SK-N-SH treated with all-trans-retinoic acid at 6 μM for 48 hours (cell line): ENCODE results near the gene RASD2.

Experiments
- ARNTL ChIP-seq: fragments of 450-650 bp; formaldehyde crosslinking; IDR thresholded peaks from 2 replicates; pipeline ENCODE4 v1.5.0; 2020; ENCODE audit warnings: low read depth, mild to moderate bottlenecking, moderate library complexity, borderline replicate concordance
- BACH2 ChIP-seq: fragments of 250-450 bp; sonication (Bioruptor Pico); IDR thresholded peaks from 2 replicates; pipeline ENCODE4 v1.9.0; 2021; ENCODE audit warnings: mild to moderate bottlenecking, borderline replicate concordance
- GLIS3 ChIP-seq: fragments of 250-450 bp; sonication (Bioruptor Pico); IDR thresholded peaks from 2 replicates; pipeline ENCODE4 v1.5.0; 2020; ENCODE audit warnings: mild to moderate bottlenecking, moderate library complexity
- RARB ChIP-seq: fragments of 250-450 bp; sonication (Bioruptor Pico); IDR thresholded peaks from 2 replicates; pipeline ENCODE4 v1.8.0; 2021; ENCODE audit warnings: mild to moderate bottlenecking, moderate library complexity
- SNAI2 ChIP-seq: fragments of 250-450 bp; sonication (Bioruptor Pico); IDR thresholded peaks from 2 replicates; pipeline ENCODE4 v1.5.0; 2020; ENCODE audit warnings: mild to moderate bottlenecking, moderate library complexity
- TCF4 ChIP-seq: fragments of 250-450 bp; sonication (Bioruptor Pico); IDR thresholded peaks from 2 replicates; pipeline ENCODE4 v1.8.0; 2021; ENCODE audit warnings: mild to moderate bottlenecking, moderate library complexity, borderline replicate concordance
- ZFP30 ChIP-seq: fragments of 450-650 bp; formaldehyde crosslinking; IDR thresholded peaks from 2 replicates; pipeline ENCODE4 v1.5.0; 2022; ENCODE audit warnings: mild to moderate bottlenecking, moderate library complexity
- ZNF565 ChIP-seq: fragments of 450-650 bp; formaldehyde crosslinking; conservative IDR thresholded peaks from 2 replicates; pipeline ENCODE4 v1.5.0; 2020; ENCODE audit warnings: low read depth, mild to moderate bottlenecking, moderate library complexity
- ZNF70 ChIP-seq: fragments of 450-650 bp; formaldehyde crosslinking; IDR thresholded peaks from 2 replicates; pipeline ENCODE4 v1.5.0; 2020; ENCODE audit warnings: mild to moderate bottlenecking, moderate library complexity
- TF ChIP-seq, protein P1 (sequence below): fragments of 250-450 bp; sonication (Bioruptor Pico); IDR thresholded peaks from 2 replicates; pipeline ENCODE4 v1.5.0; 2020; ENCODE audit warnings: mild to moderate bottlenecking, moderate library complexity
- TF ChIP-seq, protein P2 (sequence below): fragments of 250-450 bp; sonication (Bioruptor Pico); IDR thresholded peaks from 2 replicates; pipeline ENCODE4 v1.8.0; 2020; ENCODE audit warnings: mild to moderate bottlenecking, moderate library complexity, borderline replicate concordance

DNA sequence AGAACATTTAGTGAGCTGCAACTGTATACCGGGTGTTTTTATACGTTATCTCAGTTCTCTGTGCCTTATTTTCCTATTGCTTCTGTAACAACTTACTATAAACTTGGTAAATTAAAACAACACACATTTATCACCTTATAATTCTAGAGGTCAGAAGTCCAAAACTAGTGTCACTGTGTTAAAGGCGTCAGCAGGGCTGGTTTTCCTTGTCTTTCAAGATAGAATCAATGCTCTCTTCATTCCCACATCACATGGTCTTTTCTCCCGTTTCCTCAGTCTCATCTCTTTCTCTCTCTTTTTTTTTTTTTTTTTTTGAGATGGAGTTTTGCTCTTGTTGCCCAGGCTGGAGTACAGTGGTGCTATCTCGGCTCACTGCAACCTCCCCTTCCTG lies 40.4 kb downstream of the RASD2 start:
- TF ChIP-seq ZNF70 (CRISPR knock-in tag) (no peak), TCF4 (CRISPR knock-in tag) (no peak), ZNF565 (CRISPR knock-in tag) (no peak), ZFP30 (no peak), SNAI2 (CRISPR knock-in tag) (no peak), GLIS3 (CRISPR knock-in tag) (no peak), RARB (CRISPR knock-in tag) (no peak), ARNTL (CRISPR knock-in tag) (no peak), BACH2 (CRISPR knock-in tag) (no peak)
- TF ChIP-seq, protein P1, sequence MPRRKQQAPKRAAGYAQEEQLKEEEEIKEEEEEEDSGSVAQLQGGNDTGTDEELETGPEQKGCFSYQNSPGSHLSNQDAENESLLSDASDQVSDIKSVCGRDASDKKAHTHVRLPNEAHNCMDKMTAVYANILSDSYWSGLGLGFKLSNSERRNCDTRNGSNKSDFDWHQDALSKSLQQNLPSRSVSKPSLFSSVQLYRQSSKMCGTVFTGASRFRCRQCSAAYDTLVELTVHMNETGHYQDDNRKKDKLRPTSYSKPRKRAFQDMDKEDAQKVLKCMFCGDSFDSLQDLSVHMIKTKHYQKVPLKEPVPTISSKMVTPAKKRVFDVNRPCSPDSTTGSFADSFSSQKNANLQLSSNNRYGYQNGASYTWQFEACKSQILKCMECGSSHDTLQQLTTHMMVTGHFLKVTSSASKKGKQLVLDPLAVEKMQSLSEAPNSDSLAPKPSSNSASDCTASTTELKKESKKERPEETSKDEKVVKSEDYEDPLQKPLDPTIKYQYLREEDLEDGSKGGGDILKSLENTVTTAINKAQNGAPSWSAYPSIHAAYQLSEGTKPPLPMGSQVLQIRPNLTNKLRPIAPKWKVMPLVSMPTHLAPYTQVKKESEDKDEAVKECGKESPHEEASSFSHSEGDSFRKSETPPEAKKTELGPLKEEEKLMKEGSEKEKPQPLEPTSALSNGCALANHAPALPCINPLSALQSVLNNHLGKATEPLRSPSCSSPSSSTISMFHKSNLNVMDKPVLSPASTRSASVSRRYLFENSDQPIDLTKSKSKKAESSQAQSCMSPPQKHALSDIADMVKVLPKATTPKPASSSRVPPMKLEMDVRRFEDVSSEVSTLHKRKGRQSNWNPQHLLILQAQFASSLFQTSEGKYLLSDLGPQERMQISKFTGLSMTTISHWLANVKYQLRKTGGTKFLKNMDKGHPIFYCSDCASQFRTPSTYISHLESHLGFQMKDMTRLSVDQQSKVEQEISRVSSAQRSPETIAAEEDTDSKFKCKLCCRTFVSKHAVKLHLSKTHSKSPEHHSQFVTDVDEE (CRISPR knock-in tag) = no peak
- TF ChIP-seq, protein P2, sequence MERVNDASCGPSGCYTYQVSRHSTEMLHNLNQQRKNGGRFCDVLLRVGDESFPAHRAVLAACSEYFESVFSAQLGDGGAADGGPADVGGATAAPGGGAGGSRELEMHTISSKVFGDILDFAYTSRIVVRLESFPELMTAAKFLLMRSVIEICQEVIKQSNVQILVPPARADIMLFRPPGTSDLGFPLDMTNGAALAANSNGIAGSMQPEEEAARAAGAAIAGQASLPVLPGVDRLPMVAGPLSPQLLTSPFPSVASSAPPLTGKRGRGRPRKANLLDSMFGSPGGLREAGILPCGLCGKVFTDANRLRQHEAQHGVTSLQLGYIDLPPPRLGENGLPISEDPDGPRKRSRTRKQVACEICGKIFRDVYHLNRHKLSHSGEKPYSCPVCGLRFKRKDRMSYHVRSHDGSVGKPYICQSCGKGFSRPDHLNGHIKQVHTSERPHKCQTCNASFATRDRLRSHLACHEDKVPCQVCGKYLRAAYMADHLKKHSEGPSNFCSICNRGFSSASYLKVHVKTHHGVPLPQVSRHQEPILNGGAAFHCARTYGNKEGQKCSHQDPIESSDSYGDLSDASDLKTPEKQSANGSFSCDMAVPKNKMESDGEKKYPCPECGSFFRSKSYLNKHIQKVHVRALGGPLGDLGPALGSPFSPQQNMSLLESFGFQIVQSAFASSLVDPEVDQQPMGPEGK (CRISPR knock-in tag) = no peak
